GM18505 (cell line): ENCODE data around the gene IRAG1.

Source experiments
- ATAC-seq: cut with Tn5 transposase; IDR thresholded peaks from one replicate; pipeline ENCODE4 v1.9.1; 2021; ENCODE audit not compliant: unreplicated experiment
- POLR2A ChIP-seq: IDR thresholded peaks from 4 replicates; pipeline ENCODE4 v1.6.1; 2011; ENCODE audit warnings: borderline replicate concordance; ENCODE audit not compliant: insufficient read depth, insufficient read length; ENCODE audit errors: extremely low read depth

IRAG1 gene

DNA sequence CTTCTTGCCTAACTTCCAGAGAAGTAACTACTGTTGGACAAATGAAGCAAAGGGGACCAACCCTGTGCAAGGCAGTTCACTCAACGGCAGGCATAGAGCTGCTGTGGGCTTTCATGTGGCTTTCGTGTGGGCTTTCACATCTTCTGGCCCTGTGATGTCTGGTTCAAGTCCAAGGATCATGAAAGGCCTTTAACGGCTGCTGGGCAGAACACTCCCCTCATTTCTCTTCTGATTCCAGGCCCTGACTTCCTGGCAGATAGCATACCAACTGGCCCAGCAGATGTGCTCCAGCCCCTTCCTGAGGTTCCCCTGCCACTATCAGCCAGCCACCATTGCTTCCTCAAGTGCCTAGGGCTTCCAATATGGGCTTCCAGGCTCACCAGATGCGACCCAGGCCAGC lies 28.8 kb upstream of the IRAG1 start:
- no peak for TF ChIP-seq POLR2A
- no peak for ATAC-seq

DNA sequence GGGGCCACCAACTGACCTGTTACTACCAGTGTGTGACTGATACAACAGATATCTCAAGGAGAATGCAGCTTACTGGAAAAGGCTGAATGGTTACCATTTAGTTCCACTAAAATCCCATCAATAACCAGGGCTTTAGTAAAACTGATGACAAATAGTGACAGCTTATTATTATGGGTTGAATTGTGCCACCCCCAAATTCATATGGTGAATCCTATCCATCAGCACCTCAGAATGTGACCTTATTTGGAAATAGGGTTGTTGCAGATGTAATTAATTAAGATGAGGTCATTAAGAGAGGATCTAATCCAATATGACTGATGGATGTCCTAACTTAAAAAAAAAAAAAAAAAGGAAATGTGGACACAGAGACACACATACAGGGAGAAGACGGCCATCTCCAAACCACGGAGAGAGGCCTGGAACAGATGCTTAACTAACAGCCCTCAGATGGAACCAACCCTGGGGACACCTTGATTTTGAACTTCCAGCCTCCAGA lies 27.4 kb upstream of the IRAG1 start:
- TF ChIP-seq POLR2A: no peak
- no peak for ATAC-seq

DNA sequence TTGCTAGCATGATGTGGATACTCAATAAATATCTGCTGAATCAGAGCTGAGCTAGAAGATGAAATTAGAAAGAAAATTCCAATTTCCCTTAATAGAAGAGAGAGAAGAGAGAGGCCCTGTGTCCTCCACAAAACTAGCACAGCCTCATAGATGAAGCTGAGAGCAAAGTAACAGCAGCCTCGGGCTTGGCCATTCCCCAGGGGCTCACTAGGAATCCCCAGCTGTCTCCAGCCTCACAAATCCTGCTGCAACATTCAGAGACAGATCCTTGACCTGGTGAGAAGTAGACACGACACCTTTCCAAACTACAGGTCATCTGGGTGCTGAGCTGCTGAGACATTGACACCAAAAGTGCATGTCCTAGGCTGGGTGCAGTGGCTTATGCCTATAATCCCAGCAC lies 26.1 kb upstream of the IRAG1 start:
- TF ChIP-seq POLR2A: no peak
- no peak for ATAC-seq

DNA sequence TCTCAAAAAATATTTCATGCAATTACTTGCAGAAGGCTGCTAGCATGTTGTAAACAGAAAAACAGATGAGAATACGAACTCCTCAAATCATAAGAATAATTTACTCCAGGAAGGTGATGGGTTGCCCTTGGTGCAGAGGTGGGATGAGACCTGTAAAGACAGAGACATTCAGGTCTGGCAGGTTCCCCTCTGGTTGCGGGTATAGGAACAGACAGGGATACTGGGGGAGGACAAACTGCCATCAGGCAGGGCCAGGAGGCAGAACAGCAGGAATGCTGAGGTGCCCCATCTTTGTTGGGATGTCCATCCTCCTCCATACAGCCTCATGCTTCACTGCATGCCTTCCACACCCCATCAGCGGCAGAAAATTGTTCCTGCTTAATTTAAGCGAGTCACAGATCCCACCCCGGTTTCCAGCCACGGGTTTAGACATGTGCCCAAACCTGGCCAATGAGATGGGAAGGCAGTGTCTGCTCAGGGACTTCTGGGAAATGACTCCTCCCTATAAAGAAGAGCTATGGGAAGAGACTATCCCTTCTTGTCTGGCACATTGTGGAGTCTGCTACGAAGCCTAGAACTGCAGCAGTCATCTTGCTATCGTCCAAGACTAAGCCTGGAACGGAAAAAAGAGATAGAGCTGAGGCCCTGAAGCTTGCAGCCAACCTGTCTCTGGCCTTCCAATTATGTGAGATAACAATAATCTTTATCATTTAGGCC lies 23.1 kb upstream of the IRAG1 start:
- TF ChIP-seq POLR2A: no peak
- ATAC-seq: no peak

DNA sequence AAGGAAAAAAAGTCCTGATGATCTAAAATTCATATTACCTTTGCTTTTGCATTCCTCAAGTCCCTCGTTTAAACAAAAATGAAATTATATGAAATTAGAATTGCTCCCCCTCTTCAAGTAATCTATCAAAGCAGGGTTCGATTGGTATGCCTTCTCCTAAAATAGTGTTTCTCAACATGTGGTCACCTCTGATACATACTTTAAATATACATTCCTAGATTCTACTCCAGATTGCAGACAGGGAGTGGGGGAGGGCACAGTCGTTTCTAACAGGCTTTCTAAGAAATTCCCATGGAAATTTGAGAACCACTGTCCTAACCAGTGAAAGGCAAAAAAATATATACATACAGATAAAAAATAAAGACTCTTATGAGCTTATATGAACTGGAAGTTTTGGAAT lies 22.6 kb upstream of the IRAG1 start:
- ATAC-seq: no peak
- no peak for TF ChIP-seq POLR2A

DNA sequence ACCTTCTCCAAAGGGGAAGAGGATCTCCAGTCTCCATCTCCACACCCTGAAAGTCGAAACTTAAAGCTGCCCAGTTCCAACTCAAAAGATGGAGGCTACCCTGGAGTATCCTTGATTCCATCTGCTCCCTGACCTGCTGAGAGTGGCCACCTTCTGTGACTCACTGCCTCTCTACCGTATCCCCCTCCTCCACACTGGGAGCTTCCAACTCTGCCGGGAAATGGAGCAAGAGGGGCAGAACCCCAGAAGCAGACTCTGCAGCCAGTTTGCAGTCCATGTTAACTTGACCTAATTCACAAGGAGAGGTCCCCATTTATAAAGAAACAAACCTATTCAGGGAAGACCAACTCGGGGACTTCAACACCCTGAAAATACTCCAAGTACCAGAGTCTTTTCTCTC lies 22.0 kb upstream of the IRAG1 start:
- ATAC-seq: no peak
- TF ChIP-seq POLR2A: no peak

DNA sequence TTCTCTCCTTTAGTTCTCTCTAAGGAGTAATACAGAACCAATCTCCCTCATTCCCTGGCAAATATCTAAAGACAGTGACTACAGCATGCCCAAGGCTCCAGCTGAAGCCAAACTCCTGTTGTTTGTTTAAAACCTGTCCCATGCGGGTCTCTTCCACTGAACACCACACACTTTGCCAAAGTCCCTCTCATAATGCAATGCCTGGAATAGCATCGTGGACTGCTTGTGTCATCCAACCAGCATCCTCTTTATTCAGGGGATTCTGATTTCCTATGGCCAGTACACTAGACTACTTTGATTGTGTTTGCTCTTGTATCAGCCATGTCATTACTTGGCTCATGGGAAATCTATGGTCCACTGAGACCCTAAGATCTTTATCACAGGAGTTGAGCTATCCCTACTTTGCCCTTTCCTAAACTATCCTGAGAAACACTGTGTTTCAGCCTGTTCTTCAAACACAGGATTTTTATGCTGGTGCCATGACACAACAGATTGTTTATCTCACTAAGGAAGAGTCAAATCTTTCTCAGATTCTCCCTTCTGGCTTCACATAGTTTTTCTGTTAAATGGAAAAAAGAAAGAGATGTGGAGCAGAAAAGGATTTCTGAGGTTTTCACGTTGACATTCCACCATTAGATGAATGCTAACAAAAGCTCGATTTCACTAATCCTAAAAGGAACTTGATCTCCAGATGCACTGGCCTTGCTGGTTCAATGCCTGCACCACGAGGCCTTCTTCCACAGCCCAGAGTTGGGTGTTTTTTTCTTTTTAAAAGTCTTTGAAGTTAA lies 15.9 kb upstream of the IRAG1 start:
- ATAC-seq: no peak

DNA sequence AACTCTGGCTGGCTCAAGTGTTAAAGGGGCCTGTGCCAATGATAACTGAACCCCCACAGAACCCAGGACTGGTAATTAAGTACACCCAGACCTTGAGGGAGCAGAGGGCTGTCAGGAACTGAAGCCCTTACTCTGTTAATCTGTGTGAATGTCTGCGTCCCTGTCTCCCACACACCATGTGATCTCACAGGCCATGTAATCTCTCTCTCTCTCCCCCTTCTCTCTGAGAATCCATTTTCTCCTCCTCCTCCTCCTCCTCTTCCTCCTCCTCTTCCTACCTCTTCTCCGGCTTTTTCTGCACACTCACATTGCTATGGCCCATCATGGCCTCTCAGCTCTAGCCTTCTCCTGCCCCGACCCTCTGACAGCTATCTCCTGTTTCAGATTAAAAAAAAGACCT lies 14.6 kb upstream of the IRAG1 start:
- no peak for ATAC-seq
- TF ChIP-seq POLR2A: no peak

More for the DNA sequence above, 15.9 kb upstream of the IRAG1 start:
- TF ChIP-seq POLR2A: no peak

DNA sequence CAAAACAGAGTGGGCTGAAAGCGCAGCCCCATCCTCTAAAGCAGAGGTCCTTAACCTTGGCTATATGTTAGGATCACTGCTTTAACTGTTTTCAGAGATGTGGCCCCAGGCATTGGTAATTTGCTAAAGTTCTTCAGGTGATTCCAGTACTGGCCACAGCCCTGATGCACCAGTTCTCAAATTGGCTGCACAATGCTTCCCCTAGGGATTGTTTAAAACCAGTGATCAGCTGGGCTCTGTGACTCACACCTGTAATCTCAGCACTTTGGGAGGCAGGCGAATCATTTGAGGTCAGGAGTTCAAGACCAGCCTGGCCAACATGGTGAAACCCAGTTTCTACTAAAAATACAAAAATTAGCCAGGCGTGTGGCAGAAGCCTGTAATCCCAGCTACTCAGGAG lies 8.4 kb upstream of the IRAG1 start:
- TF ChIP-seq POLR2A: no peak
- no peak for ATAC-seq

DNA sequence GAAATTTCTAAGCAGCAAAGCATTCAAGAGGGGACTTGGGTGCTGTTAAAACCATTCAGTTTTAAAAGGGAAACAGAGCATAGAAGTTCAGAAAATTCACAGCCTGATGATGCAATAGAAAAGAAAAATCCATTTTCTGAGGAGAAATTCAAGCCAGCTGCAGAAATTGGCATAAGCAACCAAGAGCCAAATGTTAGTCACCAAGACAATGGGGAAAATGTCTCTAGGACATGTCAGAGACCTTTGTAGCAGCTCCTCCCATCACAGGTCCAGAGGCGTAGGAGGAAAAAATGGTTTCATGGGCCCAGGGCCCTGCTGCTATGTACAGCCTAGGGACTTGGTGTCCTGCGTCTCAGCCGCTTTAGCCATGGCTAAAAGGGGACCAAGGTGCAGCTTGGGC lies 5.5 kb upstream of the IRAG1 start:
- TF ChIP-seq POLR2A: no peak
- no peak for ATAC-seq

DNA sequence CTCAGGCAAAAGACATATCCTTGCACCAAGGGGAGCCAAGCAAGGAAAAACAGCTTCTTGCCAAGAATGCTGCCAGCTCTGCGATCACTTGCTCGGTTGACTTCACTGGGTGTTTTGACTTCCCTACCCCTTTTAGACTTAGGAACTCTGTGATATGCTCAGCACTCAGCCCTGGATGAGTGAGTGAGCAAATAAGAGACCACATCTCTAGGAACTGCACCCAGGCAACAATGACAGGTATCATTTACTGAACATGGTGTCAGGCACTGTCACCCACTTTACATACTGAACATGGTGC lies 3.7 kb upstream of the IRAG1 start:
- ATAC-seq: no peak
- TF ChIP-seq POLR2A: no peak

DNA sequence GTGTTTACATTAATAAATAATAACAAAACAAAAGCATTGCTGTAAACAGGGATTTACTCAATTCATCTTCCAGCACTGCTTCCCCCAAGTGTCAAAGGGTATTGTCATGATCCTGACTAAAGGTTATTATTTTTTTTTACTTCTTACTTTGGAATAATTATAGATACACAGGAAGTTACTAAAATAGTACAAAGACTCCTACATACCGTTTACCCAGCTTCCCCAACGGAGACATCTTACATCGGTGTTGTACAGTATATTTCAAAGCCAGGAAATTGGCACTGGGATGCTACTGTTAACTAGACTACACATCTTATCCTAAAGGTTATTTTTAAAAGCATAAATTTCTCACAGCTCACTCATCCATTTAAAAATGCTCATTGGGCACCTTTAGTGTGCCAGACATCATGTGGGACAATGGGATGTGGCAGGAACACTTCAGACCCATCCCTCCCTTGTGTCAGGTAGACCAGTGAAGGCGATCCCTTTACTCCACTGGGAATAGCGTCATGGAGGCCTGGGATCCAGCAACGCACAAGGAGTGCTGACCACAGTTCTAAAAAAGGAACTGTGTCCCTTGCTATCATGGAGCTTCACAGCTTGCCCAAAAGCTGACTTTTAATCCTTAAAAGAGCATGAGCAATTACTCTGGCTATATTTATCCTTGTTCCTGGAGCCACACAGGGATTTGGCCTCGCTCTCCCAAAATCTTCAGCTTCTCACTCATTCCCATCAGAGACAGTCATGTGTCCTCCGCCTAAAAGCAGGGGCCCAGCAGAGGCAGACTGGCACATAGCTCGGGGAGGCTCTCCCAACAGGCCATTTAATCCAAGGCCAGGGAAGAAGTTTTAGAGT lies 3.1 kb upstream of the IRAG1 start:
- ATAC-seq: no peak

DNA sequence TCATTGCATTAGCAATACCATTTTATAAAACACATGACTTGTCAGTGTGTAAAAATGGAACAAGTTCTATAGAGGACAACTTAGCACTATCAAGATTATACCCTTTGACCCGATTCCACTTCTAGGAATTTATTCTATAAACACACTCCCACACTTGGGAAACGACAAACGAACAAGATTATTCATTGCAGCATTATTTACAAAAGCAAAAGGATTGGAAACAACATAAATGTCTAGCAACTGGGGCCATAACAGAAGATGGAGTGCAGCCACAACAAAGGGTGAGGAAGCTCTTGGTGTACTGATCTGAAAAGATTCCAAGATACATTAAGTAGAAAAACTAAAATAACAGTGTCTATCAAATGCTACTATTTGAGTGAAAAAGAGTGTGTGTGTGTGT lies 2.3 kb upstream of the IRAG1 start:
- no peak for TF ChIP-seq POLR2A
- ATAC-seq: no peak

More for the DNA sequence above, 3.1 kb upstream of the IRAG1 start:
- no peak for TF ChIP-seq POLR2A
